M059J (cell line): ENCODE results near the gene KIAA1549. TPM values are rescaled to one million over a fixed set of nuclear protein-coding genes. Genes with fewer than 3 reads are reported as not detected.
A peak's percentile ranks its signal among the peaks of the same experiment; 100 is the strongest.

ENCODE experiments used
- DNase-seq: peaks from one replicate; pipeline ENCODE4 v3.0.0-alpha.2; 2012; ENCODE audit warnings: low read depth
- total RNA-seq: library from RNA; depleted of rRNA; stranded (reverse); fragments of >200 nt; shearing (Covaris generic); gene quantifications from 2 replicates; pipeline ENCODE4 v1.2.3, GENCODE V29; 2014

KIAA1549 gene
- total RNA-seq, 1 experiment from 2014 or later: 3.9 TPM

DNA sequence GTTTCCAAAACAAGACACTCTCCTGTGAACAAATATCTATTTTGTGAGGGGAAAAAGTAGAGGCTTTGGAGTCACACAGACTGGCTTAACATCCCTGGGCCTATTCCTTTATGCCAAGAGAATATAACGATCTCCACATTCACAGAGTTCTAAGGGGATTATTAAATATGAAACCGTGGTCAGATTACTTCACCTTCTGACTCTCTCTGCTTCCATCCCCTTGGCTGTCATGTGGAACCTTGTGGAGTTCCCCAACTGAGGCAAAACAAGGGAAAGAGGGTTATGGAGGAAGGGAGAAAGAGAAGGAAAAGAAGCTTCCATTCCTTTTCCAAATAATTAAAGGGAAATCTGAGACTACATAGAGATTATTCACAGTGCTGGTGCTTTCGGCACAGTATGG lies 127.7 kb downstream of the KIAA1549 start:
- DNase-seq: no peak

DNA sequence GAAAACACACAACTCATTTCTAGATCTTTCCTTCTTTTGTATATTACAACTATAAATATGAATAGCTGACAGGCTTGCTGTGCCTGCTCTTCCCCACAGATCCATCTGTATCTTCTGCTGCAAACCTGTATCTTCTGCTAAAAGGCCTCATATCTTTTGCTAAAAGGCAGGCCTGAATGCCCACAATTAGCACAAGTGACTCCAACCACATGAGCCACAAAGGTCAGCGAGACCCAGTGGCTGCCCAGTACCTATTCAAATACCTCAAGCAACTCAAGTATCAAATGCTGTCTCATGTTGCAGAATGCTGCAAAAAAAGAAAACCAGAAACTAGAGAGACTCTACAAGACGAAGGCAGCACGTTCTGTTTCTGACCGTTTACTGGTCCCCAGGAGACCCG lies 128.7 kb downstream of the KIAA1549 start:
- DNase-seq: no peak

DNA sequence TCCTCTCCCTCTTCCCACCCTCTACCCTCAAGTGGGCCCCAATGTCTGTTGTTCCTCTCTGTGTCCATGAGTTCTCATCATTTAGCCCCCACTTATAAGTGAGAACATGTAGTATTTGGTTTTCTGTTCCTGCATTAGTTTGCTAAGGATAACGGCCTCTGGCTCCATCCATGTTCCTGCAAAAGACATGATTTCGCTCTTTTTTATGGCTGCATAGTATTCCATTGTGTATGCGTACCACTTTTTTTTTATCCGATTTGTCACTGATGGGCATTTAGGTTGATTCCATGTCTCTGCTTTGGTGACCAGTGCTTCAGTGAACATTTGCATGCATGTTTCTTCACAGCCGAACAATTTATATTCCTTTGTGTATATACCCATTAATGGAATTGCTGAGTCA lies 131.5 kb downstream of the KIAA1549 start:
- DNase-seq: no peak

GRCh38 chr7:138848056-138848980 lies 132.9 kb downstream of the KIAA1549 start:
- DNase-seq: no peak

- DNase-seq: no peak
These were observed 135.5 kb downstream of the KIAA1549 start for GRCh38 chr7:138845711-138846110.

DNA sequence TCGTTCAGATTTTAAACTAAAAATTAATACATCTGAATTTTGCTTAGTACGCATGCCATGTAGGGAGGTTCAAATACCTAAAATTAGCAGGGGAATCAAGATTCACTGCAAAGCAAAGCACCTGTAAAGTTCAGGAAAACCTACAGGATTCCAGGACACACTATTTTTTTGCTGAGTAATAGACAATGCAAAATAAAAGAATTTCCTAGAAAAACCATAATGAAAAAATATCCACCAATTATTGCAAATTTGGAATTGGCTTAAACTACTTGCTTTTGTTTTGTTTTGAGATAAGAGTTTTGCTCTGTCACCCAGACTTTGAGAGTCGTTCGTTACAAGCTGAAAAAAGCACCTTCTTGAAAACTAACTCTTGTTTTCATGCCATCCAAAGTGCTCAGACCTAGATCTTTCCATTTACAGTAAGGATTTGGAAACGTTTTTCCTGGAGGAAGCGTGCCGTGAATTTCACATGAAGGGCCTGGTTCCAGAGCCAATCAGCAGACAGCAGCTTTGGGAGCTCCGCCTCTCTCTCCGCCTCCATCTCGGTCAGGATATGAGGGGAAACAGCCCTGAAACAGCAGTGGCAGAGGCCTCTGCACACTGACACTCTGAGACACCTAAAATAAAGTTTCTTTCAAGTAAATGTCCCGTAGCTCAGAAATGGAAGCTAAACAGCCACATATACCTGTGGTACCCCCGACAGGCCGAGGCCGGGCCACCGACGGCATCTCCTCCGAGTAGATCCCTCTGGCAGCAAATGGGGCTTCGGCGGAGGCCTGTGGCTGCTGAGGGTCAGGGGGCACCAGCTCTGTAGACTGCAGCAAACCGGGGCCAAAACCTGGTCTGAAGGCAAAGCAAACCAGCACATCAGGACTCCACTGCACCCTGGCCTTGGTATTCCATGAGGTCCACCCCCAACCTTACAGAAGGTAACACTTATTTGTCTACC lies 137.3 kb downstream of the KIAA1549 start:
- DNase-seq: no peak

DNA sequence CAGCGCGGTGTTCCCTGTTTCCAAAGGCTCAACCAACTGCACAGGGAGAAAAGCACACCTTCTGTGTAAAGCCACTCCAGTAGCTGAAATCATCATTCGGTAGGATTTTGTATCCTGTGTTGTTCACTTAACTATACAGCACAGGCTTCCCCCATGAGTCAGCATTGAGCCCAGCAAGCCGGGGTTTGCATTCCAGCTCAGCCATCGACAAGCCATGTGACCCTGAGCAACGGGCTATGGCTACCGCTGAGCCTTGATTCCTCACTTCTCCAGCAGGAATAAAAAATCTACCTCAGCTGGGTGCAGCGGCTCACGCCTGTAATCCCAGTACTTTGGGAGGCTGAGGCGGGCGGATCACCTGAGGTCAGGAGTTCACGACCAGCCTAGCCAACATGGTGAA lies 139.1 kb downstream of the KIAA1549 start:
- peak; percentile 72 for DNase-seq

- no peak for DNase-seq
These were observed 143.0 kb downstream of the KIAA1549 start for GRCh38 chr7:138838166-138838565.

- DNase-seq: no peak
These were observed 143.6 kb downstream of the KIAA1549 start for GRCh38 chr7:138837627-138838026.

DNA sequence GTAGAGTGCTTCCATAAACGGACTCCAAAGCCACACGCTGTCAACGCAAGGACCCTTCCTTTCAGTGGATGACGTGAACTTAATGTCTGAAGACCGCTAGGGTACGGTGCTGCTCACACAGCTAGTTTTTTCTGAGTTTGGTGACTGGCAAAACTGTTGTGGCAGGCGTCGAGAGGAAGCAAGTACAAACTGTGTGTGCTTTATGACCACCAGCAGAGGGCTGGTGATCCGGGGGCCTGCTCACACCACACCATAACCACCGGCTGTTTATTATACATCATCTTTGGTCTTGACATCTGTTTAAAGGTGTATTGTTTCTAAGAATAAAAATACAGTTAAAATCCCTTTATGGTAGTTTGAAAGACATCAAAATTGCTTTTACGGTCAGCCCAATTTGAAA lies 146.1 kb downstream of the KIAA1549 start:
- DNase-seq: no peak

DNA sequence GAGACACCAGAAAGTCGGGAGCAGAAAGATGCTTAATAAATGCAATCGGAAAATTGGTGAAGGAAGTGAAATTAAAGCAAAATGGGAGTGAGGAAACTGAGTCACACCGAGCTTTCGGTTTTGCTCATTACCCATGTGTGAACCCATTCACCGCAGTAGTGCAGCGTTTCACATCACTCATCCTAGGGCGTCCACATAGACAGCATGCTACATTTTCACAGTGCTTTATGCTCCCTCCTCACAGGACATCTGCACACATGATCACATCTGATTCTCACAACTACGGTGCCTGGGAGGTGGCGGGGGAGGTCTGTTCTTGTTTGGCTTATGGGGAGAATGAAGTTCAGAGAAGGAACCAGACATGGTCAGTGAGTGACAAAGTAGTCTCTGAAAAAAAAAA lies 146.6 kb downstream of the KIAA1549 start:
- no peak for DNase-seq

DNA sequence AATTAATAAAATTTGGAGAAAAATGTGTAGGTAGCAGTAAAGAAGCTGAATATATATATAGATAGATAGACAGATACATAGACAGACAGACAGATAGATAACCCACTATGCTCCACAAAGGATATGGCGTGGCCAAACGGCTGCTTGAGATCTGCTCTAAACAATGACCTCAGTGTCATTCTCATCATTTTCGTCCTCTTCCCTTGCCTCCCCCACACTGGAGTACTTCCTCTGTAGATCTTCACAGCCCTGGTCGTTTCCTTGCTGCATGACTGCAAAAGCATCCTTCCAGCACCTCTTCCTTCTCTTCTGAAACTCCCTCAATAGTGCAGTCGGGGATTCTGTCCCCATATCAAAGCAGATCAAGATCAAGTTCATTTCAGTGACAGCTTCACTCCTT lies 147.6 kb downstream of the KIAA1549 start:
- no peak for DNase-seq

DNA sequence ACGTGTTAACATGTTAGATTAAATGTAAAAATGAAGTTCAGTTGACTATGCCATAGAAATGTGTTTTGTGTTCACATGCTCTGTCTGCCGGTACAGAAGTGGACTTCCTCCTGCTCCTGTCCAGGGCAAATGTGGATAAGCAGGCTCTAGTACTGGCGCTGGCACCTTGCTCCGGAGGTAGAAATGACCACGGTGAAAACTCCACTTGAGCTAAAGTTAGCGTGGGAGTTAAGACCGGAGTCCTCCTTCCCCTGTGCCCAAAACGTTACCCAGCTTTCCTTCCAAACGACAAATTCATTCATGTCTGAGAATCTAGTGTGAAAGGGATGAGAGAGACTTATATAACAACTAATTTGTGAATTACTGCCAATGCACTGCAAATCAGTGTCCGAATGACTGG lies 148.2 kb downstream of the KIAA1549 start:
- no peak for DNase-seq

DNA sequence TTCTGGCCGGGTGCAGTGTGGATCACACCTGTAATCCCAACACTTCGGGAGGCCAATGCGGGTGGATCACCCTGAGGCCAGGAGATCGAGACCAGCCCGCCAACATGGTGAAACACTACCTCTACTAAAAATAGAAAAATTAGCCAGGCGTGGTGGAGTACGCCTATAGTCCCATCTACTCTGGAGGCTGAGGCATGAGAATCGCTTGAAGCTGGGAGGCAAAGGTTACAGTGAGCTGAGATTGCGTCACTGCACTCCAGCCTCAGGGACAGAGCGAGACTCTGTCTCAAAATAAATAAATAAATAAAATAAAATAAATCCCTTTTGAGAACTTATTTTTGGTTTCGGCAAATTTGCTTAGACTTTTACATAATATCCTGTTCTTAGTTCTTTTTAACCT lies 151.9 kb downstream of the KIAA1549 start:
- DNase-seq: no peak

GRCh38 chr7:138828302-138828701 lies 152.9 kb downstream of the KIAA1549 start:
- no peak for DNase-seq

GRCh38 chr7:138825049-138825721 lies 156.0 kb downstream of the KIAA1549 start:
- DNase-seq: no peak

DNA sequence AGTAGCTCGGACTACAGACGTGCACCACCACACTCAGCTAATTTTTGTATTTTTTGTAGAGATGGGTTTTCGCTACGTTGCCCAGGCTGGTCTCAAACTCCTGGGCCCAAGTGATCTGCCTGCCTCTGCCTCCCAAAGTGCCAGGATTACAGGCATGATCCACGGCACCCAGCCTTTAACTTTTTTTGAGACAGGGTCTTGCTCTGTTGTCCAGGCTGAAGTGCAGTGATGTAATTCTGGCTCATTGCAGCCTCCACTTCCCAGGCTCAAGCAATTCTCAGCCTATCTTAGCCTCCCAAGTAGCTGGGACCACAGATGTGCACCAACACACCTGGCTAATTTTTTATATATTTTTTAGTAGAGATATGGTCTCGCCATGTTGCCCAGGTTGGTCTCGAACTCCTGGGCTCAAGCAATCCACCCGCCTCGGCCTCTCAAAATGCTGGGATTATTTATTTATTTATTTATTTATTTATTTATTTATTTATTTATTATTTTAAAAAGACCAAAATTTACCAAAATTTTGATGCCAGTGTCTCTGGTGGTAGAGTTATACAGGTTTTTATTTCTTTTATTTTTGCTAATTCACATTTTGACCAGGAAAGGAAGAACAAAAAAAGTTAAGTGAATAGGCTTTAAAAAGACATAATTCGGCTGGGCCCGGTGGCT lies 158.2 kb downstream of the KIAA1549 start:
- DNase-seq: no peak

- no peak for DNase-seq
These were observed 159.3 kb downstream of the KIAA1549 start for GRCh38 chr7:138821912-138822311.

GRCh38 chr7:138819625-138820024 lies 161.6 kb downstream of the KIAA1549 start:
- no peak for DNase-seq

DNA sequence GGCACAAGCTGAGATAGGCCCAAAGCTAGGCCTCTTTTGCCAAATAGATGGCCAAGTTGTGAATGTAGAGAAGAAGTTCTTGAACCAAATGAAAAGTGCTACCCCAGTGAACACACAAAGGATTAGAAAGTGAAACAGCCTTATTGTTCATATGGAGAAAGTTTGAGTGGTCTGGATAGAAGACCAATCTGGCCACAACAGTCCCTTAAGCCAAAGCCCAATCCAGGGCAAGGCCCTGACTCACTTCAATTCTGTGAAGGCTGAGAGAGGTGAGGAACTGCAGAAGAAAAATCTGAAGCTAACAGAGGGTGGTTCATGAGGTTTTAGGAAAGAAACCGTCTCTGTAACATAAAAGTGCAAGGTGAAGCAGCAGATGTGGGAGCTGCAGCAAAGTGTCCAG lies 164.5 kb downstream of the KIAA1549 start:
- DNase-seq: no peak

GRCh38 chr7:138814816-138815332 lies 166.3 kb downstream of the KIAA1549 start:
- DNase-seq: no peak
